Testis (tissue), 3 donors: ENCODE measurements around the gene SEMA5A. TPM values are rescaled to one million over a fixed set of nuclear protein-coding genes. Genes with fewer than 3 reads are reported as not detected.

Experiments used
- DNase-seq: peaks from one replicate; pipeline ENCODE4 v3.0.0-alpha.2; 2019
- H3K27ac ChIP-seq, 2 donors: fragments of 200-600 bp; sonication (generic); one replicate each; pipeline ENCODE4 v1.5.1; 2019
- H3K27me3 ChIP-seq: fragments of 200-600 bp; sonication (generic); one replicate; pipeline ENCODE4 v1.5.1; 2019
- H3K36me3 ChIP-seq: fragments of 200-600 bp; sonication (generic); one replicate; pipeline ENCODE4 v1.5.1; 2017; ENCODE audit warnings: low read depth; ENCODE audit errors: missing control alignments
- H3K4me1 ChIP-seq: fragments of 200-600 bp; sonication (generic); one replicate; pipeline ENCODE4 v1.5.1; 2019
- H3K4me3 ChIP-seq, 2 donors: fragments of 200-600 bp; sonication (generic); one replicate each; pipeline ENCODE4 v1.5.1; 2017 to 2019
- H3K9me3 ChIP-seq: fragments of 200-600 bp; sonication (generic); one replicate; pipeline ENCODE4 v1.5.1; 2017
- CTCF ChIP-seq, 3 experiments: fragments of 450-650 bp in 2 of 3; fragments of 200-600 bp in 1 of 3; sonication (generic) in 1 of 3; IDR thresholded peaks; one replicate each; pipeline ENCODE4 v1.5.1; 2016 to 2019; ENCODE audit warnings: antibody characterized with exemption in 3 of 3, mild to moderate bottlenecking in 2 of 3, moderate library complexity in 1 of 3
- POLR2A ChIP-seq: fragments of 450-650 bp; IDR thresholded peaks from one replicate; pipeline ENCODE4 v1.6.1; 2017; ENCODE audit warnings: antibody characterized with exemption, mild to moderate bottlenecking, moderate library complexity
- WGBS, 2 donors: methylation state at CpG; one replicate each; pipeline ENCODE4 v1.1.5; 2018; 5-methylcytosine and 5-hydroxymethylcytosine counted together
- intact Hi-C: fragments of 100-400 bp; cut with DNase I; formaldehyde crosslinking; loops from one replicate; pipeline ENCODE4 v1.15.1; 2023; ENCODE audit warnings: low total_unique reads
- polyA plus RNA-seq: library from polyadenylated mRNA; stranded (reverse); fragments of 350-450 nt; fragmentation: Illumina TruSeq; extraction: RNeasy Lipid Tissue Mini Kit (QIAGEN cat#74804); gene quantifications from one replicate; pipeline ENCODE4 v1.2.3, GENCODE V29; 2014; ENCODE audit warnings: low read depth, low replicate concordance; ENCODE audit not compliant: insufficient read depth
- total RNA-seq, 2 donors: library from RNA; depleted of rRNA; stranded (reverse); fragments of >200 nt; gene quantifications; one replicate each; pipeline ENCODE4 v1.2.3, GENCODE V29; 2016

The SEMA5A gene
- total and polyA plus RNA-seq, 3 donors from 2014 or later = 3.4 to 12.8 (median 5.4) TPM

GRCh38 chr5:9347032-9347431, 198.8 kb downstream of the SEMA5A start:
- no peaks in the 10 kb centered on the region for H3K4me1 ChIP-seq
- H3K4me3 ChIP-seq = no peak overlapping the region
- intact Hi-C loops = no loop called here
- TF ChIP-seq POLR2A (no peak), CTCF (IDR thresholded peaks at IDR 0.05) (no peak)
- H3K27ac ChIP-seq = no peak overlapping the region
- H3K9me3 ChIP-seq = no peaks in the 10 kb centered on the region
- no peaks in the 10 kb centered on the region for H3K36me3 ChIP-seq
- DNase-seq = no peak
- no peaks in the 10 kb centered on the region for H3K27me3 ChIP-seq
- 76 to 85% methylated on average over 3 of the region's 3 CpGs for WGBS, 2 donors

- 100% methylated on average over 1 of the region's 1 CpG for WGBS, 2 donors
- Histone ChIP-seq H3K36me3 (no peaks in the 10 kb centered on the region), H3K9me3 (no peaks in the 10 kb centered on the region)
Measured at GRCh38 chr5:9344751-9345240, 201.1 kb downstream of the SEMA5A start.

GRCh38 chr5:9343146-9343850, 202.6 kb downstream of the SEMA5A start:
- DNase-seq = no peak
- Histone ChIP-seq H3K36me3 (no peaks in the 10 kb centered on the region), H3K9me3 (no peaks in the 10 kb centered on the region), H3K27me3 (no peaks in the 10 kb centered on the region), H3K4me3 (no peak overlapping the region), H3K4me1 (no peaks in the 10 kb centered on the region), H3K27ac (no peak overlapping the region)
- intact Hi-C loops = no loop called here
- 62 to 68% methylated on average over 3 of the region's 3 CpGs for WGBS, 2 donors
- TF ChIP-seq CTCF (IDR thresholded peaks at IDR 0.05) (no peak), POLR2A (no peak)

More at GRCh38 chr5:9344751-9345240, 201.1 kb downstream of the SEMA5A start:
- Histone ChIP-seq H3K27ac (no peak overlapping the region), H3K27me3 (no peaks in the 10 kb centered on the region), H3K4me3 (no peak overlapping the region), H3K4me1 (no peaks in the 10 kb centered on the region)
- TF ChIP-seq POLR2A (no peak), CTCF (IDR thresholded peaks at IDR 0.05) (no peak)
- no peak for DNase-seq
- intact Hi-C loops = no loop called here

- no peak overlapping the region for H3K4me3 ChIP-seq
- H3K27me3 ChIP-seq = no peaks in the 10 kb centered on the region
- H3K27ac ChIP-seq = no peak overlapping the region
- TF ChIP-seq POLR2A (no peak), CTCF (IDR thresholded peaks at IDR 0.05) (no peak)
- DNase-seq = no peak
- intact Hi-C loops = no loop called here
- H3K4me1 ChIP-seq = no peaks in the 10 kb centered on the region
- no peaks in the 10 kb centered on the region for H3K36me3 ChIP-seq
- H3K9me3 ChIP-seq = no peaks in the 10 kb centered on the region
- WGBS, 2 donors = 86 to 92% methylated on average over 6 of the region's 6 CpGs
Measured at GRCh38 chr5:9342161-9342787, 203.6 kb downstream of the SEMA5A start.
